ENCODE data around the gene LIN7C. TPM values are rescaled to one million over a fixed set of nuclear protein-coding genes. Genes with fewer than 3 reads are reported as not detected.

LIN7C gene
- total RNA-seq (10 to 100 TPM; 10.7 to 22.1 (median 17.0) TPM), polyA plus RNA-seq (1 to 10 TPM; 5.1 to 8.6 TPM)

GRCh38 chr11:27506200-27507182 is at the start of gene LIN7C:
Gene LIN7C (minus strand): TSS chr11:27506769. CDS start chr11:27506752, 17 bp downstream.
- 0% methylated on average over 60 of the region's 60 CpGs for WGBS, 2 donors
- Histone ChIP-seq H3K27ac (peak within 1 kb of the TSS; percentile 77 to 86 (median 82)), H3K9me3 (no peaks in the 10 kb centered on the region), H3K4me3 (peak within 1 kb of the TSS; percentile 66 to 91 (median 78)), H3K27me3 (no peaks in the 10 kb centered on the region), H3K4me1 (peaks cover 8 to 23% (median 15%) of the 10 kb centered on the region in 3 donors), H3K36me3 (peaks cover 0 to 2% (median 0%) of the 10 kb centered on the region in 3 donors)
- DNase-seq (peak; percentile 94 to 97 (median 96)), FAIRE-seq (no peak), ATAC-seq (peak; percentile 98 to 100 (median 99))
- TF ChIP-seq CTCF (IDR thresholded peaks at IDR 0.05), result no peak
- intact Hi-C loops (cut with DNase I), result no loop called here

GRCh38 chr11:27555264-27555663 is 48.7 kb upstream of the LIN7C start:
- H3K27me3 ChIP-seq, result no peaks in the 10 kb centered on the region
- H3K9me3 ChIP-seq, result no peaks in the 10 kb centered on the region
- H3K27ac ChIP-seq, result no peak overlapping the region
- no peak for TF ChIP-seq CTCF (IDR thresholded peaks at IDR 0.05)
- FAIRE-seq (no peak), DNase-seq (no peak), ATAC-seq (no peak)
- H3K4me3 ChIP-seq, result no peak overlapping the region
- H3K4me1 ChIP-seq, result no peaks in the 10 kb centered on the region
- intact Hi-C loops (cut with DNase I), result no loop called here
- 91 to 92% methylated on average over 1 of the region's 1 CpG for WGBS, 2 donors
- no peaks in the 10 kb centered on the region for H3K36me3 ChIP-seq

GRCh38 chr11:27553186-27553585 is 46.6 kb upstream of the LIN7C start:
- H3K27me3 ChIP-seq, result no peaks in the 10 kb centered on the region
- intact Hi-C loops (cut with DNase I), result no loop called here
- no peak overlapping the region for H3K4me3 ChIP-seq
- ATAC-seq, result no peak
- TF ChIP-seq CTCF (IDR thresholded peaks at IDR 0.05), result no peak
- no peaks in the 10 kb centered on the region for H3K36me3 ChIP-seq
- H3K9me3 ChIP-seq, result no peaks in the 10 kb centered on the region
- WGBS, 2 donors, result 92 to 96% methylated on average over 3 of the region's 3 CpGs
- no peaks in the 10 kb centered on the region for H3K4me1 ChIP-seq
- no peak for DNase-seq
- FAIRE-seq, result no peak
- H3K27ac ChIP-seq, result no peak overlapping the region

GRCh38 chr11:27552341-27552740 is 45.8 kb upstream of the LIN7C start:
- intact Hi-C loops (cut with DNase I), result no loop called here
- FAIRE-seq, result no peak
- no peak for TF ChIP-seq CTCF (IDR thresholded peaks at IDR 0.05)
- no peak overlapping the region for H3K27ac ChIP-seq
- no peaks in the 10 kb centered on the region for H3K9me3 ChIP-seq
- H3K27me3 ChIP-seq, result no peaks in the 10 kb centered on the region
- 91 to 95% methylated on average over 2 of the region's 2 CpGs for WGBS, 2 donors
- H3K36me3 ChIP-seq, result no peaks in the 10 kb centered on the region
- no peaks in the 10 kb centered on the region for H3K4me1 ChIP-seq
- ATAC-seq, result no peak
- H3K4me3 ChIP-seq, result no peak overlapping the region
- DNase-seq, result no peak

- intact Hi-C loops (cut with DNase I), result no loop called here
- DNase-seq, result no peak
- Histone ChIP-seq H3K4me1 (no peaks in the 10 kb centered on the region), H3K4me3 (no peak overlapping the region), H3K9me3 (no peaks in the 10 kb centered on the region), H3K36me3 (no peaks in the 10 kb centered on the region), H3K27ac (no peak overlapping the region), H3K27me3 (no peaks in the 10 kb centered on the region)
- FAIRE-seq, result no peak
- TF ChIP-seq CTCF (IDR thresholded peaks at IDR 0.05), result no peak
- no peak for ATAC-seq
These were observed 44.6 kb upstream of the LIN7C start for GRCh38 chr11:27551127-27551526.
